GM12878 (cell line): ENCODE data around the gene ZG16. TPM values are rescaled to one million over a fixed set of nuclear protein-coding genes. Genes with fewer than 3 reads are reported as not detected.
"Not testable (repeated sequence)": the region's sequence is repeated elsewhere in the genome, so short reads cannot be mapped to it uniquely, and the experiment has no call there.

Source experiments
- ATAC-seq: fragments of 200-7000 bp; cut with Tn5 transposase; 3 replicates; pipeline ENCODE4 v1.9.1; 2020; ENCODE audit warnings: mild to moderate bottlenecking, moderate library complexity
- BruUV-seq: library from RNA; stranded (reverse); fragments of 400-500 nt; replicated peaks from 2 replicates; lab custom pipeline; 2021; lab: Mats Ljungman, UMichigan
- CTCF ChIA-PET: fragments of 300-600 bp; sonication (Branson Sonifier 250); formaldehyde crosslinking; extraction: SDS; loops from one replicate; lab custom pipeline; 2021; ENCODE audit warnings: inconsistent platforms; lab: Yijun Ruan, JAX
- POLR2A ChIA-PET: fragments of 350-600 bp; formaldehyde crosslinking; extraction: SDS; loops from one replicate; lab custom pipeline; 2021; ENCODE audit warnings: inconsistent platforms; lab: Charles Lee
- RAD21 ChIA-PET: fragments of 300-600 bp; sonication (Branson Sonifier 250); formaldehyde crosslinking; loops from one replicate; lab custom pipeline; 2023; ENCODE audit warnings: antibody characterized with exemption; ENCODE audit not compliant: unreplicated experiment; lab: Charles Lee
- SMC1A ChIA-PET: fragments of 300-600 bp; sonication (Branson Sonifier 250); formaldehyde crosslinking; loops from one replicate; lab custom pipeline; 2023; ENCODE audit not compliant: unreplicated experiment, uncharacterized antibody; lab: Charles Lee
- DNase-seq: peaks from one replicate; pipeline ENCODE4 v3.0.0-alpha.2; 2011; ENCODE audit warnings: low read depth, low spot score
- FAIRE-seq: peaks from 3 replicates; lab custom pipeline; 2011; peaks lifted over from hg19 to GRCh38; lab: Jason Lieb, UNC
- H2AFZ ChIP-seq: 2 replicates; pipeline ENCODE4 v1.6.0; 2011; ENCODE audit warnings: low read depth, low read length, control low read depth; ENCODE audit not compliant: control insufficient read depth
- H3K27ac ChIP-seq: 2 replicates; pipeline ENCODE4 v1.5.1; 2011; ENCODE audit warnings: control low read depth; ENCODE audit not compliant: control insufficient read depth, insufficient read depth
- H3K27me3 ChIP-seq, 2 experiments: replicated peaks in 1 of 2; 2 replicates each; pipeline versions ENCODE4 v1.6.0 to v1.6.1; 2011; ENCODE audit warnings: low read length in 1 of 2; ENCODE audit not compliant: control insufficient read depth in 2 of 2, insufficient read depth in 2 of 2
- H3K36me3 ChIP-seq, 2 experiments: 2 replicates each; pipeline ENCODE4 v1.5.1; 2011; ENCODE audit warnings: low read length in 1 of 2; ENCODE audit not compliant: control insufficient read depth in 2 of 2, insufficient read depth in 2 of 2
- H3K4me1 ChIP-seq: 2 replicates; pipeline ENCODE4 v1.6.1; 2011; ENCODE audit warnings: mild to moderate bottlenecking, low read length, moderate library complexity, mixed read lengths; ENCODE audit not compliant: control insufficient read depth, insufficient read depth
- H3K4me2 ChIP-seq: 2 replicates; pipeline ENCODE4 v1.6.0; 2011; ENCODE audit warnings: control low read depth; ENCODE audit not compliant: control insufficient read depth, insufficient read depth
- H3K4me3 ChIP-seq: fragments of 200-600 bp; sonication (generic); 2 replicates; pipeline ENCODE4 v1.5.1; 2016
- H3K79me2 ChIP-seq: 2 replicates; pipeline ENCODE4 v1.6.0; 2011; ENCODE audit warnings: low read length; ENCODE audit not compliant: control insufficient read depth, insufficient read depth
- H3K9ac ChIP-seq: 2 replicates; pipeline ENCODE4 v1.8.0; 2011; ENCODE audit warnings: low read length, control low read depth, mixed read lengths; ENCODE audit not compliant: control insufficient read depth, insufficient read depth
- H3K9me3 ChIP-seq: replicated peaks from 3 replicates; pipeline ENCODE4 v1.5.1; 2011; ENCODE audit warnings: mild to moderate bottlenecking, low read length; ENCODE audit not compliant: control insufficient read depth, insufficient read depth
- H4K20me1 ChIP-seq: 2 replicates; pipeline ENCODE4 v1.6.0; 2011; ENCODE audit not compliant: control insufficient read depth, insufficient read depth
- IKZF2 ChIP-seq, 2 experiments: fragments of 450-650 bp; IDR thresholded peaks; 2 replicates each; pipeline ENCODE4 v1.6.1; 2017; ENCODE audit warnings: mild to moderate bottlenecking in 2 of 2, moderate library complexity in 2 of 2
- PBX3 ChIP-seq: IDR thresholded peaks from 2 replicates; pipeline ENCODE4 v1.6.1; 2011; ENCODE audit warnings: mild to moderate bottlenecking, low read depth, low read length, moderate library complexity; ENCODE audit not compliant: insufficient replicate concordance
- RUNX3 ChIP-seq: IDR thresholded peaks from 2 replicates; pipeline ENCODE4 v1.6.1; 2012; ENCODE audit warnings: low read length, inconsistent platforms
- WGBS: methylation state at CpG from one replicate; pipeline ENCODE4 v1.1.6; 2016; ENCODE audit warnings: low lambda C conversion rate; ENCODE audit not compliant: insufficient replicate concordance, insufficient coverage; ENCODE audit errors: missing lambda C conversion rate; 5-methylcytosine and 5-hydroxymethylcytosine counted together
- in situ Hi-C: fragments of 300-500 bp; cut with MboI; formaldehyde crosslinking; loops from 9 replicates; pipeline ENCODE4 v1.14.3; 2018; ENCODE audit warnings: mixed read lengths
- intact Hi-C: fragments of 100-400 bp; cut with micrococcal nuclease; formaldehyde crosslinking; loops from one replicate; pipeline ENCODE4 v1.14.2; 2022; ENCODE audit not compliant: unreplicated experiment
- polyA plus RNA-seq, 11 experiments: library from polyadenylated mRNA; depleted of rRNA in 4 of 11; unstranded in 6 of 11; stranded (reverse) in 5 of 11; fragments of >200 nt; fragmentation: Nextera tagmentation in 4 of 11; fragmentation: Illumina TruSeq in 1 of 11; extraction: Ambion mirVana in 4 of 11; extraction: Trizol in 1 of 11; gene quantifications; 1 replicate in 1 of 11; 2 replicates in 10 of 11; pipeline versions ENCODE4 v1.2.1 to v1.2.3, GENCODE V29; 2011 to 2016; ENCODE audit warnings: inconsistent platforms in 2 of 11, missing spikeins in 2 of 11, low read depth in 1 of 11
- total RNA-seq, 4 experiments: library from RNA; depleted of rRNA in 3 of 4; stranded (reverse); fragments of >200 nt in 3 of 4; fragmentation: Illumina TruSeq in 1 of 4; extraction: Trizol in 1 of 4; gene quantifications; 2 replicates each; pipeline versions ENCODE4 v1.2.1 to v1.2.3, GENCODE V29; 2013 to 2021

The ZG16 gene
- total and polyA plus RNA-seq, 10 of the 15 experiments (the other 5 are each of a cell fraction or from before 2014, with no cell fraction given): not detected

- ChIA-PET POLR2A (interaction anchor here (0.6 to 2.0 kb wide), 6 partner anchors 9 to 78 kb away, joined by 3 to 6 read pairs (median 4); no protein-coding TSS in a partner anchor), CTCF (interaction anchor here (0.6 to 2.3 kb wide), 12 partner anchors 9 to 267 kb away, joined by 3 to 15 read pairs (median 4); partner anchors contain the start of gene KIF22), SMC1A (interaction anchor here (0.6 to 1.6 kb wide), 10 partner anchors 9 to 110 kb away, joined by 3 to 6 read pairs (median 5); partner anchors contain the start of gene KIF22), RAD21 (interaction anchor here (0.5 to 1.9 kb wide), 7 partner anchors 9 to 223 kb away, joined by 3 to 17 read pairs (median 6); partner anchors contain the start of genes KIF22 and TMEM219)
- Histone ChIP-seq H3K4me1 (peaks cover 17% of the 10 kb centered on the region), H3K36me3 (no peaks in the 10 kb centered on the region; a peak in 1 of 4 replicates), H2AFZ (0 out of 2 replicates have a peak overlapping the region, but pooled peaks have one; percentile 25), H3K4me3 (no peak overlapping the region), H3K27ac (peak overlapping the region; percentile 47), H3K9me3 (no peaks in the 10 kb centered on the region; the same call in 2 of the 3 replicates), H3K9ac (no peak overlapping the region), H3K4me2 (peak overlapping the region; percentile 51), H3K27me3 (no peaks in the 10 kb centered on the region), H3K79me2 (no peaks in the 10 kb centered on the region), H4K20me1 (no peaks in the 10 kb centered on the region)
- TF ChIP-seq PBX3 (no peak), RUNX3 (peak; percentile 34; the same call in 1 of the 2 replicates), IKZF2 (IDR thresholded peaks at IDR 0.05) (peak in 1 of 2 experiments; percentile 57; a peak in 3 of 4 replicates)
- in situ Hi-C loops (no loop called here), intact Hi-C loops (no loop called here)
- BruUV-seq: no TSS peak
- ATAC-seq (peak; percentile 93), DNase-seq (peak; percentile 76), FAIRE-seq (no peak)
- 0% methylated on average over 2 of the region's 2 CpGs for WGBS
These were observed 39.5 kb upstream of the ZG16 start for GRCh38 chr16:29738514-29738913.

GRCh38 chr16:29739927-29740629, 38.0 kb upstream of the ZG16 start:
- DNase-seq, H3K9me3 ChIP-seq, H3K79me2 ChIP-seq, H3K4me2 ChIP-seq, in situ Hi-C loops, H3K36me3 ChIP-seq, H2AFZ ChIP-seq, H3K4me3 ChIP-seq, ATAC-seq, intact Hi-C loops, H3K27ac ChIP-seq, H3K27me3 ChIP-seq, FAIRE-seq, BruUV-seq, H3K9ac ChIP-seq, H4K20me1 ChIP-seq: not testable (repeated sequence)
- ChIA-PET POLR2A (interaction anchor here (0.9 to 2.0 kb wide), 2 partner anchors 9 to 14 kb away, joined by 3 to 6 read pairs; no protein-coding TSS in a partner anchor), RAD21 (interaction anchor here (0.7 to 1.9 kb wide), 4 partner anchors 14 to 67 kb away, joined by 3 to 17 read pairs (median 6); partner anchors contain the start of gene KIF22), CTCF (interaction anchor here (0.8 to 2.3 kb wide), 4 partner anchors 10 to 50 kb away, joined by 3 to 15 read pairs (median 6); no protein-coding TSS in a partner anchor), SMC1A (interaction anchor here (1.4 to 1.6 kb wide), 2 partner anchors 14 to 45 kb away, joined by 5 to 6 read pairs; no protein-coding TSS in a partner anchor)
- H3K4me1 ChIP-seq: peaks cover 31% of the 10 kb centered on the region
- WGBS: 96% methylated on average over 6 of the region's 6 CpGs

- BruUV-seq, H3K4me3 ChIP-seq, intact Hi-C loops, H3K9ac ChIP-seq, H3K9me3 ChIP-seq, POLR2A ChIA-PET, H4K20me1 ChIP-seq, H3K27me3 ChIP-seq, CTCF ChIA-PET, H3K79me2 ChIP-seq, in situ Hi-C loops, RAD21 ChIA-PET, H3K4me2 ChIP-seq, ATAC-seq, H3K36me3 ChIP-seq, DNase-seq, FAIRE-seq, H3K27ac ChIP-seq, H2AFZ ChIP-seq: not testable (repeated sequence)
- H3K4me1 ChIP-seq: peaks cover 36% of the 10 kb centered on the region
- 94% methylated on average over 11 of the region's 11 CpGs for WGBS
- SMC1A ChIA-PET: interaction anchor here (0.6 to 1.4 kb wide), 2 partner anchors 12 to 14 kb away, joined by 3 to 5 read pairs; no protein-coding TSS in a partner anchor
These were observed 37.4 kb upstream of the ZG16 start for GRCh38 chr16:29740630-29741015.
